HepG2 (cell line): ENCODE data around the gene FOXD2. TPM values are rescaled to one million over a fixed set of nuclear protein-coding genes. Genes with fewer than 3 reads are reported as not detected.
A peak's percentile ranks its signal among the peaks of the same experiment; 100 is the strongest.

ENCODE experiments used
- ATF2 ChIP-seq: sonication (generic); formaldehyde crosslinking; IDR thresholded peaks from 2 replicates; pipeline ENCODE4 v1.4.0; 2020; ENCODE audit warnings: missing genetic modification reagents
- BORCS8-MEF2B ChIP-seq: sonication (generic); formaldehyde crosslinking; IDR thresholded peaks from 2 replicates; pipeline ENCODE4 v1.8.0; 2022; ENCODE audit warnings: mild to moderate bottlenecking, missing genetic modification reagents
- DNMT1 ChIP-seq: sonication (generic); formaldehyde crosslinking; IDR thresholded peaks from 2 replicates; pipeline ENCODE4 v1.5.1; 2020; ENCODE audit warnings: mild to moderate bottlenecking, missing genetic modification reagents
- MIXL1 ChIP-seq: IDR thresholded peaks from 2 replicates; pipeline ENCODE4 v1.6.1; 2016
- MTF2 ChIP-seq: sonication (generic); formaldehyde crosslinking; IDR thresholded peaks from 2 replicates; pipeline ENCODE4 v1.5.0; 2020; ENCODE audit warnings: missing genetic modification reagents, borderline replicate concordance
- NR2F1 ChIP-seq, 2 experiments: fragments of 450-650 bp in 1 of 2; formaldehyde crosslinking in 1 of 2; IDR thresholded peaks; 2 replicates each; pipeline versions ENCODE4 v1.5.0 to v1.6.1; 2016 to 2020; ENCODE audit warnings: mild to moderate bottlenecking in 1 of 2, missing compliant biosample characterization in 1 of 2, missing genetic modification reagents in 1 of 2, moderate library complexity in 1 of 2
- POLR2G ChIP-seq: fragments of 200-400 bp; formaldehyde crosslinking; IDR thresholded peaks from 2 replicates; pipeline ENCODE4 v1.6.1; 2018; ENCODE audit warnings: mild to moderate bottlenecking, low read depth, low read length, moderate library complexity
- PRDM10 ChIP-seq: sonication (generic); formaldehyde crosslinking; IDR thresholded peaks from 2 replicates; pipeline ENCODE4 v1.4.0; 2020; ENCODE audit warnings: low read depth, missing genetic modification reagents
- SATB2 ChIP-seq: sonication (generic); formaldehyde crosslinking; IDR thresholded peaks from 2 replicates; pipeline ENCODE4 v1.5.0; 2020; ENCODE audit warnings: missing genetic modification reagents
- SIX1 ChIP-seq: sonication (generic); formaldehyde crosslinking; IDR thresholded peaks from 2 replicates; pipeline ENCODE4 v1.4.0; 2020; ENCODE audit warnings: missing genetic modification reagents, borderline replicate concordance
- SPEN ChIP-seq: sonication (generic); formaldehyde crosslinking; IDR thresholded peaks from 2 replicates; pipeline ENCODE4 v1.5.1; 2020; ENCODE audit warnings: low read depth, mild to moderate bottlenecking, missing genetic modification reagents
- TARDBP ChIP-seq: sonication (generic); formaldehyde crosslinking; IDR thresholded peaks from 2 replicates; pipeline ENCODE4 v1.8.0; 2022; ENCODE audit warnings: mild to moderate bottlenecking, missing genetic modification reagents
- THAP11 ChIP-seq: IDR thresholded peaks from 2 replicates; pipeline ENCODE4 v1.6.1; 2016; ENCODE audit warnings: missing biosample characterization, missing genetic modification reagents
- TP53 ChIP-seq: sonication (generic); formaldehyde crosslinking; conservative IDR thresholded peaks from 2 replicates; pipeline ENCODE4 v1.4.0; 2020; ENCODE audit warnings: missing genetic modification reagents
- TRIM24 ChIP-seq: sonication (generic); formaldehyde crosslinking; IDR thresholded peaks from 2 replicates; pipeline ENCODE4 v1.8.0; 2022; ENCODE audit warnings: mild to moderate bottlenecking, missing genetic modification reagents
- ZBTB7B ChIP-seq: sonication (generic); formaldehyde crosslinking; IDR thresholded peaks from 2 replicates; pipeline ENCODE4 v1.4.0; 2020; ENCODE audit warnings: missing genetic modification reagents
- ZNF280B ChIP-seq: sonication (generic); formaldehyde crosslinking; IDR thresholded peaks from 2 replicates; pipeline ENCODE4 v1.5.0; 2020; ENCODE audit warnings: missing genetic modification reagents, mild to moderate bottlenecking, borderline replicate concordance
- ZNF3 ChIP-seq: IDR thresholded peaks from 2 replicates; pipeline ENCODE4 v1.7.0; 2017; ENCODE audit warnings: inconsistent platforms
- ZNF317 ChIP-seq: sonication (generic); formaldehyde crosslinking; IDR thresholded peaks from 2 replicates; pipeline ENCODE4 v1.5.0; 2020; ENCODE audit warnings: mild to moderate bottlenecking, missing genetic modification reagents
- ZNF329 ChIP-seq: sonication (generic); formaldehyde crosslinking; IDR thresholded peaks from 2 replicates; pipeline ENCODE4 v1.9.0; 2021; ENCODE audit warnings: low read depth, mild to moderate bottlenecking, missing genetic modification reagents
- ZNF33A ChIP-seq: sonication (generic); formaldehyde crosslinking; IDR thresholded peaks from 2 replicates; pipeline ENCODE4 v1.5.1; 2020; ENCODE audit warnings: missing genetic modification reagents, mild to moderate bottlenecking, moderate library complexity, borderline replicate concordance
- ZNF468 ChIP-seq: sonication (generic); formaldehyde crosslinking; IDR thresholded peaks from 2 replicates; pipeline ENCODE4 v1.8.0; 2022; ENCODE audit warnings: mild to moderate bottlenecking, moderate library complexity, missing genetic modification reagents
- ZNF574 ChIP-seq: sonication (generic); formaldehyde crosslinking; IDR thresholded peaks from 2 replicates; pipeline ENCODE4 v1.4.0; 2020; ENCODE audit warnings: missing genetic modification reagents
- ZSCAN9 ChIP-seq: IDR thresholded peaks from 2 replicates; pipeline ENCODE4 v1.6.1; 2016; ENCODE audit warnings: borderline replicate concordance
- polyA plus RNA-seq, 8 experiments: library from polyadenylated mRNA; depleted of rRNA in 3 of 8; stranded (reverse) in 7 of 8; unstranded in 1 of 8; fragments of >200 nt; fragmentation: Illumina TruSeq in 4 of 8; extraction: Trizol in 4 of 8; gene quantifications; 2 replicates each; pipeline versions ENCODE4 v1.2.1 to v1.2.3, GENCODE V29; 2011 to 2016; ENCODE audit warnings: low read depth in 4 of 8, missing spikeins in 1 of 8, mixed read lengths in 1 of 8; ENCODE audit not compliant: insufficient read depth in 1 of 8
- total RNA-seq, 5 experiments: library from RNA; depleted of rRNA; stranded (reverse); fragments of >200 nt; fragmentation: Illumina TruSeq; extraction: Trizol; gene quantifications; 2 replicates each; pipeline ENCODE4 v1.2.3, GENCODE V29; 2016; ENCODE audit warnings: low read depth in 1 of 5

FOXD2 gene
- total and polyA plus RNA-seq, 2 of the 13 experiments (the other 11 are each of a cell fraction or from before 2014, with no cell fraction given) = 0.01 to 0.09 TPM

- TF ChIP-seq ZNF574 (CRISPR knock-in tag) = peak; percentile 22; the same call in 1 of the 2 replicates
- no peak for TF ChIP-seq DNMT1 (CRISPR knock-in tag)
- TF ChIP-seq SATB2 (CRISPR knock-in tag) = no peak
- TF ChIP-seq ZNF3 (CRISPR knock-in tag) = no peak
- no peak for TF ChIP-seq THAP11
- TF ChIP-seq ATF2 (CRISPR knock-in tag) = peak; percentile 73
- TF ChIP-seq TARDBP (CRISPR knock-in tag) = no peak
- TF ChIP-seq TRIM24 = no peak
- TF ChIP-seq ZNF468 (CRISPR knock-in tag) = no peak
- no peak for TF ChIP-seq ZNF317 (CRISPR knock-in tag)
- no peak for TF ChIP-seq ZNF280B (CRISPR knock-in tag)
- TF ChIP-seq ZNF329 (CRISPR knock-in tag) = no peak
- TF ChIP-seq MIXL1 = peak; percentile 89
- TF ChIP-seq ZNF33A (CRISPR knock-in tag) = no peak
- no peak for TF ChIP-seq BORCS8-MEF2B (CRISPR knock-in tag)
- no peak for TF ChIP-seq POLR2G
- peak; percentile 36; the same call in 1 of the 2 replicates for TF ChIP-seq ZBTB7B (CRISPR knock-in tag)
- TF ChIP-seq TP53 (CRISPR knock-in tag) = no peak
- TF ChIP-seq PRDM10 (CRISPR knock-in tag) = no peak
- TF ChIP-seq NR2F1 (CRISPR knock-in tag; IDR thresholded peaks at IDR 0.05) = peak; percentile 49 to 80; a peak in 3 of 4 replicates
- no peak for TF ChIP-seq ZSCAN9 (CRISPR knock-in tag)
- no peak for TF ChIP-seq SIX1 (CRISPR knock-in tag)
- TF ChIP-seq SPEN (CRISPR knock-in tag) = no peak
- TF ChIP-seq MTF2 = no peak
Measured at GRCh38 chr1:47390843-47391242, 47.0 kb upstream of the FOXD2 start (continued).
